ENCODE results near the gene ABCC8.

ABCC8 gene

GRCh38 chr11:17408641-17409040, 68.0 kb downstream of the ABCC8 start:
- Histone ChIP-seq H3K27ac (ENCODE audit: low read depth, low read length, poor library complexity, severe bottlenecking) (no peak overlapping the region), H3F3A (ENCODE audit: insufficient read depth, low read length) (no peaks in the 10 kb centered on the region), H3K9ac (ENCODE audit: low read length) (no peak overlapping the region), H3K4me2 (ENCODE audit: low read length) (no peak overlapping the region), H3K4me3 (ENCODE audit: low read depth, low read length, poor library complexity, severe bottlenecking) (no peak overlapping the region), H3K4me1 (ENCODE audit: insufficient read depth, low read length, severe bottlenecking) (peaks cover 19% of the 10 kb centered on the region), H3K79me2 (ENCODE audit: insufficient read depth, low read length) (no peaks in the 10 kb centered on the region), H4K20me1 (ENCODE audit: insufficient read depth, low read length) (no peaks in the 10 kb centered on the region), H3K9me3 (ENCODE audit: low read length) (no peaks in the 10 kb centered on the region), H3K27me3 (ENCODE audit: insufficient read depth, low read length) (no peaks in the 10 kb centered on the region), H3K9me2 (ENCODE audit: low read depth, low read length) (no peaks in the 10 kb centered on the region), H2AFZ (ENCODE audit: low read length) (no peak overlapping the region), H3K36me3 (ENCODE audit: insufficient read depth, low read length) (no peaks in the 10 kb centered on the region)
- no peak for TF ChIP-seq CTCF (IDR thresholded peaks at IDR 0.05; ENCODE audit: low read length)
- TF ChIP-seq EZH2 (IDR thresholded peaks at IDR 0.05; ENCODE audit: borderline replicate concordance, low read length) = no peak

GRCh38 chr11:17408026-17408425, 68.6 kb downstream of the ABCC8 start:
- no peak overlapping the region for H2AFZ ChIP-seq (ENCODE audit: low read length)
- H3K36me3 ChIP-seq (ENCODE audit: insufficient read depth, low read length) = no peaks in the 10 kb centered on the region
- no peaks in the 10 kb centered on the region for H3K27me3 ChIP-seq (ENCODE audit: insufficient read depth, low read length)
- no peak overlapping the region for H3K4me3 ChIP-seq (ENCODE audit: low read depth, low read length, poor library complexity, severe bottlenecking)
- H3K4me2 ChIP-seq (ENCODE audit: low read length) = no peak overlapping the region
- H3K79me2 ChIP-seq (ENCODE audit: insufficient read depth, low read length) = no peaks in the 10 kb centered on the region
- H3K4me1 ChIP-seq (ENCODE audit: insufficient read depth, low read length, severe bottlenecking) = peaks cover 20% of the 10 kb centered on the region
- H3K9me3 ChIP-seq (ENCODE audit: low read length) = no peaks in the 10 kb centered on the region
- no peak overlapping the region for H3K27ac ChIP-seq (ENCODE audit: low read depth, low read length, poor library complexity, severe bottlenecking)
- no peaks in the 10 kb centered on the region for H3F3A ChIP-seq (ENCODE audit: insufficient read depth, low read length)
- H3K9ac ChIP-seq (ENCODE audit: low read length) = no peak overlapping the region
- no peaks in the 10 kb centered on the region for H3K9me2 ChIP-seq (ENCODE audit: low read depth, low read length)
- H4K20me1 ChIP-seq (ENCODE audit: insufficient read depth, low read length) = no peaks in the 10 kb centered on the region
- TF ChIP-seq EZH2 (IDR thresholded peaks at IDR 0.05; ENCODE audit: borderline replicate concordance, low read length) (no peak), CTCF (IDR thresholded peaks at IDR 0.05; ENCODE audit: low read length) (no peak)

- Histone ChIP-seq H3K9me3 (ENCODE audit: low read length) (no peaks in the 10 kb centered on the region), H3K36me3 (ENCODE audit: insufficient read depth, low read length) (no peaks in the 10 kb centered on the region), H3K79me2 (ENCODE audit: insufficient read depth, low read length) (no peaks in the 10 kb centered on the region), H3K4me2 (ENCODE audit: low read length) (no peak overlapping the region), H3K4me1 (ENCODE audit: insufficient read depth, low read length, severe bottlenecking) (peaks cover 20% of the 10 kb centered on the region), H3K9me2 (ENCODE audit: low read depth, low read length) (no peaks in the 10 kb centered on the region), H3K4me3 (ENCODE audit: low read depth, low read length, poor library complexity, severe bottlenecking) (no peak overlapping the region), H3K27me3 (ENCODE audit: insufficient read depth, low read length) (no peaks in the 10 kb centered on the region), H3F3A (ENCODE audit: insufficient read depth, low read length) (no peaks in the 10 kb centered on the region), H3K27ac (ENCODE audit: low read depth, low read length, poor library complexity, severe bottlenecking) (no peak overlapping the region), H2AFZ (ENCODE audit: low read length) (no peak overlapping the region), H3K9ac (ENCODE audit: low read length) (no peak overlapping the region), H4K20me1 (ENCODE audit: insufficient read depth, low read length) (no peaks in the 10 kb centered on the region)
- TF ChIP-seq EZH2 (IDR thresholded peaks at IDR 0.05; ENCODE audit: borderline replicate concordance, low read length) = no peak
These were observed 69.1 kb downstream of the ABCC8 start for GRCh38 chr11:17407575-17407974.

- Histone ChIP-seq H3K4me3 (ENCODE audit: low read depth, low read length, poor library complexity, severe bottlenecking) (no peak overlapping the region), H4K20me1 (ENCODE audit: insufficient read depth, low read length) (no peaks in the 10 kb centered on the region), H3K9ac (ENCODE audit: low read length) (no peak overlapping the region), H3K9me3 (ENCODE audit: low read length) (no peaks in the 10 kb centered on the region), H3K4me2 (ENCODE audit: low read length) (no peak overlapping the region), H2AFZ (ENCODE audit: low read length) (no peak overlapping the region), H3K27ac (ENCODE audit: low read depth, low read length, poor library complexity, severe bottlenecking) (no peak overlapping the region), H3K79me2 (ENCODE audit: insufficient read depth, low read length) (no peaks in the 10 kb centered on the region), H3F3A (ENCODE audit: insufficient read depth, low read length) (no peaks in the 10 kb centered on the region), H3K27me3 (ENCODE audit: insufficient read depth, low read length) (no peaks in the 10 kb centered on the region), H3K4me1 (ENCODE audit: insufficient read depth, low read length, severe bottlenecking) (peaks cover 20% of the 10 kb centered on the region), H3K9me2 (ENCODE audit: low read depth, low read length) (no peaks in the 10 kb centered on the region), H3K36me3 (ENCODE audit: insufficient read depth, low read length) (no peaks in the 10 kb centered on the region)
- TF ChIP-seq CTCF (IDR thresholded peaks at IDR 0.05; ENCODE audit: low read length) = no peak
- no peak for TF ChIP-seq EZH2 (IDR thresholded peaks at IDR 0.05; ENCODE audit: borderline replicate concordance, low read length)
These were observed 69.9 kb downstream of the ABCC8 start for GRCh38 chr11:17406818-17407149.

Measured in OCI-LY1 (cell line).